CD4-positive, alpha-beta T cell treated with Interleukin-6 for 4 hours (primary cell): ENCODE results near the gene ARHGAP30.

Experiments used
- DNase-seq: peaks from one replicate; pipeline ENCODE4 v3.0.0-alpha.2; 2020; ENCODE audit warnings: mixed read lengths

ARHGAP30 gene

GRCh38 chr1:161089251-161089924 lies 19.7 kb upstream of the ARHGAP30 start, which contains the start of gene NECTIN4:
Gene NECTIN4, minus strand, starts transcription at chr1:161089558. Its CDS starts 262 bp downstream, at chr1:161089296.
- no peak for DNase-seq

GRCh38 chr1:161088587-161089110 lies 19.0 kb upstream of the ARHGAP30 start:
- no peak for DNase-seq

GRCh38 chr1:161086457-161086856 lies 16.8 kb upstream of the ARHGAP30 start:
- DNase-seq, result no peak

- no peak for DNase-seq
Observed at GRCh38 chr1:161085165-161085564, 15.5 kb upstream of the ARHGAP30 start.

- DNase-seq, result no peak
Observed at GRCh38 chr1:161084597-161084988, 14.9 kb upstream of the ARHGAP30 start.

- no peak for DNase-seq
Observed at GRCh38 chr1:161083748-161084596, 14.3 kb upstream of the ARHGAP30 start.

- DNase-seq, result no peak
Observed at GRCh38 chr1:161082996-161083747, 13.5 kb upstream of the ARHGAP30 start.

GRCh38 chr1:161082483-161082882 lies 12.8 kb upstream of the ARHGAP30 start:
- DNase-seq, result no peak

GRCh38 chr1:161081519-161081918 lies 11.8 kb upstream of the ARHGAP30 start:
- DNase-seq, result no peak

GRCh38 chr1:161080441-161081405 lies 11.0 kb upstream of the ARHGAP30 start:
- DNase-seq, result no peak

GRCh38 chr1:161079436-161080110 lies 9.9 kb upstream of the ARHGAP30 start:
- DNase-seq, result peak; percentile 7

- no peak for DNase-seq
Observed at GRCh38 chr1:161077426-161077825, 7.7 kb upstream of the ARHGAP30 start.

- DNase-seq, result no peak
Observed at GRCh38 chr1:161076410-161076809, 6.7 kb upstream of the ARHGAP30 start.

GRCh38 chr1:161074676-161075368 lies 5.1 kb upstream of the ARHGAP30 start:
- DNase-seq, result no peak

GRCh38 chr1:161073474-161074121 lies 3.9 kb upstream of the ARHGAP30 start:
- DNase-seq, result no peak

GRCh38 chr1:161072751-161073449 lies 3.2 kb upstream of the ARHGAP30 start:
- no peak for DNase-seq

- DNase-seq, result peak; percentile 69
Observed at GRCh38 chr1:161071886-161072371, 2.2 kb upstream of the ARHGAP30 start.

GRCh38 chr1:161070761-161071160 lies 1.1 kb upstream of the ARHGAP30 start:
- no peak for DNase-seq

- DNase-seq, result peak; percentile 42
Observed at GRCh38 chr1:161069241-161069640, 450 bp downstream of the ARHGAP30 start.
